ENCODE measurements around the gene OSGEP. TPM values are rescaled to one million over a fixed set of nuclear protein-coding genes. Genes with fewer than 3 reads are reported as not detected.
A peak's percentile ranks its signal among the peaks of the same experiment; 100 is the strongest.

Gene OSGEP
- total and polyA plus RNA-seq, 2 of the 13 experiments (the other 11 are each of a cell fraction or from before 2014, with no cell fraction given), result 39.7 to 41.1 TPM

- peak; percentile 93 for TF ChIP-seq ZNF598 (CRISPR knock-in tag; IDR thresholded peaks at IDR 0.05; ENCODE audit: borderline replicate concordance)
- 0 out of 2 replicates have a peak, but pooled peaks have one; percentile 43 for TF ChIP-seq ZNF773 (CRISPR knock-in tag; IDR thresholded peaks at IDR 0.05; ENCODE audit: borderline replicate concordance)
- no peak for TF ChIP-seq SOX6 (IDR thresholded peaks at IDR 0.05)
- peak; percentile 78 for TF ChIP-seq SOX6 (CRISPR knock-in tag; IDR thresholded peaks at IDR 0.05)
- peak; percentile 74; the same call in 1 of the 2 replicates for TF ChIP-seq HIC2 (CRISPR knock-in tag; IDR thresholded peaks at IDR 0.05; ENCODE audit: low read depth)
- no peak for TF ChIP-seq NFKBIZ (CRISPR knock-in tag; IDR thresholded peaks at IDR 0.05)
- TF ChIP-seq REPIN1 (CRISPR knock-in tag; IDR thresholded peaks at IDR 0.05; ENCODE audit: borderline replicate concordance, low read depth), result peak; percentile 73; the same call in 1 of the 2 replicates
- TF ChIP-seq ZNF451 (CRISPR knock-in tag; IDR thresholded peaks at IDR 0.05), result peak; percentile 78
- peak; percentile 52 for TF ChIP-seq ZMAT3 (CRISPR knock-in tag; conservative IDR thresholded peaks at IDR 0.05)
- peak; percentile 87 for TF ChIP-seq ZNF430 (CRISPR knock-in tag; IDR thresholded peaks at IDR 0.05)
- TF ChIP-seq U2AF1 (optimal IDR thresholded peaks at IDR 0.05; ENCODE audit: low read depth, low read length), result no peak
- peak; percentile 57 for TF ChIP-seq FOXP4 (CRISPR knock-in tag; IDR thresholded peaks at IDR 0.05)
- TF ChIP-seq ZMYM3 (CRISPR knock-in tag; IDR thresholded peaks at IDR 0.05), result 0 out of 2 replicates have a peak, but pooled peaks have one; percentile 25
- no peak for TF ChIP-seq ISX (CRISPR knock-in tag; conservative IDR thresholded peaks at IDR 0.05)
- peak; percentile 44; the same call in 1 of the 2 replicates for TF ChIP-seq IRF2 (CRISPR knock-in tag; IDR thresholded peaks at IDR 0.05)
- peak; percentile 77 for TF ChIP-seq HMG20B (CRISPR knock-in tag; conservative IDR thresholded peaks at IDR 0.05)
- TF ChIP-seq PRPF4 (IDR thresholded peaks at IDR 0.05; ENCODE audit: low read depth, low read length, poor library complexity, severe bottlenecking), result no peak
- TF ChIP-seq ZNF44 (CRISPR knock-in tag; IDR thresholded peaks at IDR 0.05), result 0 out of 2 replicates have a peak, but pooled peaks have one; percentile 80
- peak; percentile 62; the same call in 1 of the 2 replicates for TF ChIP-seq FOXJ3 (CRISPR knock-in tag; IDR thresholded peaks at IDR 0.05; ENCODE audit: borderline replicate concordance)
- no peak; the same call in 1 of the 2 replicates for TF ChIP-seq ZNF567 (CRISPR knock-in tag; IDR thresholded peaks at IDR 0.05; ENCODE audit: borderline replicate concordance)
- peak; percentile 97 for TF ChIP-seq MXI1 (IDR thresholded peaks at IDR 0.05; ENCODE audit: borderline replicate concordance, low read depth, low read length)
- no peak for TF ChIP-seq ATAD3A (CRISPR knock-in tag; IDR thresholded peaks at IDR 0.05)
- TF ChIP-seq HNF4G (IDR thresholded peaks at IDR 0.05; ENCODE audit: borderline replicate concordance, low read depth, low read length), result 0 out of 2 replicates have a peak, but pooled peaks have one; percentile 5
- TF ChIP-seq HNF4G (CRISPR knock-in tag; IDR thresholded peaks at IDR 0.05; ENCODE audit: borderline replicate concordance, low read depth), result no peak
- peak; percentile 90; the same call in 1 of the 2 replicates for TF ChIP-seq ZNF788 (CRISPR knock-in tag; IDR thresholded peaks at IDR 0.05; ENCODE audit: borderline replicate concordance)
- peak; percentile 10; the same call in 1 of the 2 replicates for TF ChIP-seq SP5 (CRISPR knock-in tag; IDR thresholded peaks at IDR 0.05; ENCODE audit: borderline replicate concordance, low read depth)
- peak; percentile 50 for TF ChIP-seq AHR (CRISPR knock-in tag; IDR thresholded peaks at IDR 0.05)
- no peak for TF ChIP-seq ZNF234 (CRISPR knock-in tag; conservative IDR thresholded peaks at IDR 0.05)
Measured at GRCh38 chr14:20454516-20455354, at the start of gene OSGEP, which contains the start of gene APEX1 (continued).
